GM20000 (cell line): ENCODE data around the gene TM9SF4.

Experiments
- DNase-seq: peaks from one replicate; pipeline ENCODE4 v3.0.0; 2012; ENCODE audit warnings: low spot score
- CTCF ChIP-seq: IDR thresholded peaks from 2 replicates; pipeline ENCODE4 v1.5.1; 2012; ENCODE audit warnings: mild to moderate bottlenecking, control low read depth; ENCODE audit errors: extremely low read depth, missing control alignments

Gene TM9SF4

DNA sequence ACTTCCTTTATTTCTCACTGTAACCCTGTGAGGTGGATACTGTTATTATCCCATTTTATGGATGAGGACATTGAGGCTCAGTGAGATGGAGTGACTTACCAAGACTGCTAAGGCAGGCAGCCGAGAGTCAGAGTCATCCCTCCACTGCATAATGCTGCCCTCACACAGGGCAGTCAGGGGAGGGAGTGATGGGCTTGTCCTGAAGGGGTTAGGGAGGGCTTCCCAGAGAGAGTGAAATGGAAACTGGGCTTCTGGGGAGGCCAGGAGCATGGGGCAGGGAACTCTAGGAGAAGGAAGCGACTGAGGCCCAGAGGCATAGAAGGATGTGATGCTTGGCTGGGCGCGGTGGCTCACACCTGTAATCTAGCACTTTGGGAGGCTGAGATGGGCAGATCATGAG, 31.1 kb downstream of the TM9SF4 start:
- TF ChIP-seq CTCF: no peak
- no peak for DNase-seq

GRCh38 chr20:32141465-32141980, 32.0 kb downstream of the TM9SF4 start:
- no peak for DNase-seq
- no peak for TF ChIP-seq CTCF

- no peak for TF ChIP-seq CTCF
- no peak for DNase-seq
These were observed 32.6 kb downstream of the TM9SF4 start for GRCh38 chr20:32142088-32142487.

DNA sequence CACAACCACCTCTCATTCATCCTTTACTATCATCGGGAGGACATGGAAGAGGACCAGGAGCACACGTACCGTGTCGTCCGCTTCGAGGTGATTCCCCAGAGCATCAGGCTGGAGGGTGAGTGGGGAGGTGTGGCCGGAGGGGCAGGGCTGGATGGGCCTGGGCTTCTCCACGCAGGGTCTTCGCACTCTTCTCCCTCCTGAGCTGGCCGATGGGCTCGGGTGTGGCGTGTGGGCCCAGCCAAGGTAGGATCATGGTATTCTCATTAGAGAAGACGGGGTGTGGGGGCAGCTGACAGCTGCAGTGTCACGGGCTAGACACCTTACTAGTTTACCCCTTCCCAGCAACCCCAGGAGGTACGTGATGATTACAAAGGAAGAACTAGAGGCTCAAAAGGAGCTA, 33.5 kb downstream of the TM9SF4 start:
- no peak for TF ChIP-seq CTCF
- no peak for DNase-seq

GRCh38 chr20:32144898-32145662, 35.6 kb downstream of the TM9SF4 start:
- no peak for DNase-seq
- no peak for TF ChIP-seq CTCF

- no peak for DNase-seq
- no peak for TF ChIP-seq CTCF
These were observed 40.2 kb downstream of the TM9SF4 start for GRCh38 chr20:32149566-32150170.

- no peak for TF ChIP-seq CTCF
- no peak for DNase-seq
These were observed 40.9 kb downstream of the TM9SF4 start for GRCh38 chr20:32150291-32150848.
